HepG2 (cell line): ENCODE results near the gene SMIM13. TPM values are rescaled to one million over a fixed set of nuclear protein-coding genes. Genes with fewer than 3 reads are reported as not detected.

Experiments used
- ATAC-seq: fragments of 200-7000 bp; cut with Tn5 transposase; 3 replicates; pipeline ENCODE4 v1.9.1; 2020; ENCODE audit warnings: mild to moderate bottlenecking, moderate library complexity
- BruUV-seq: library from RNA; stranded (reverse); fragments of 400-500 nt; replicated peaks from 2 replicates; lab custom pipeline; 2021; lab: Mats Ljungman, UMichigan
- CTCF ChIA-PET: fragments of 300-600 bp; formaldehyde crosslinking; extraction: SDS; loops from one replicate; lab custom pipeline; 2021; ENCODE audit warnings: low total read pairs, inconsistent platforms, low intra/inter-chr PET ratio; lab: Yijun Ruan, JAX
- POLR2A ChIA-PET: fragments of 350-600 bp; sonication (Branson Sonifier 250); formaldehyde crosslinking; loops from one replicate; lab custom pipeline; 2020; ENCODE audit warnings: antibody characterized with exemption, inconsistent platforms; lab: Yijun Ruan, JAX
- DNase-seq: peaks from one replicate; pipeline ENCODE4 v3.0.0-alpha.2; 2015; ENCODE audit warnings: low spot score
- FAIRE-seq: peaks from 3 replicates; lab custom pipeline; 2011; peaks lifted over from hg19 to GRCh38; lab: Jason Lieb, UNC
- H2AFZ ChIP-seq: one replicate; pipeline ENCODE4 v1.6.1; 2011; ENCODE audit warnings: low read length, inconsistent platforms
- H3K27ac ChIP-seq: fragments of 300-600 bp; 3 replicates; pipeline ENCODE4 v1.8.0; 2011; ENCODE audit warnings: mixed run types, mild to moderate bottlenecking, mixed read lengths, low read length, inconsistent platforms; ENCODE audit not compliant: insufficient read depth; ENCODE audit errors: extremely low read length
- H3K27me3 ChIP-seq, 2 experiments: fragments of 200-600 bp in 1 of 2; 2 replicates in 1 of 2; 3 replicates in 1 of 2; pipeline versions ENCODE4 v1.6.0 to v1.8.0; 2011; ENCODE audit warnings: low read length in 2 of 2, mild to moderate bottlenecking in 2 of 2, moderate library complexity in 2 of 2, inconsistent platforms in 1 of 2; ENCODE audit not compliant: insufficient read depth in 2 of 2, control insufficient read depth in 1 of 2
- H3K36me3 ChIP-seq, 2 experiments: fragments of 200-600 bp in 1 of 2; replicated peaks in 1 of 2; 2 replicates in 1 of 2; 3 replicates in 1 of 2; pipeline versions ENCODE4 v1.5.1 to v1.8.0; 2011; ENCODE audit warnings: low read length in 2 of 2, inconsistent platforms in 1 of 2; ENCODE audit not compliant: insufficient read depth in 2 of 2, control insufficient read depth in 1 of 2
- H3K4me1 ChIP-seq: 2 replicates; pipeline ENCODE4 v1.5.1; 2012; ENCODE audit warnings: low read length, inconsistent platforms; ENCODE audit not compliant: insufficient read depth
- H3K4me2 ChIP-seq: 2 replicates; pipeline ENCODE4 v1.6.0; 2011; ENCODE audit warnings: low read depth, low read length, inconsistent platforms
- H3K4me3 ChIP-seq, 3 experiments: fragments of 200-600 bp in 1 of 3; sonication (generic), shearing (Covaris generic) in 1 of 3; replicated peaks in 1 of 3; 2 replicates each; pipeline ENCODE4 v1.5.1; 2011 to 2016; ENCODE audit warnings: low read length in 3 of 3, inconsistent platforms in 2 of 3, low read depth in 2 of 3, mild to moderate bottlenecking in 2 of 3, control low read depth in 1 of 3, mixed read lengths in 1 of 3; ENCODE audit not compliant: insufficient read depth in 1 of 3
- H3K79me2 ChIP-seq: one replicate; pipeline ENCODE4 v1.6.1; 2011; ENCODE audit warnings: low read length, inconsistent platforms; ENCODE audit not compliant: insufficient read depth
- H3K9ac ChIP-seq: 2 replicates; pipeline ENCODE4 v1.6.0; 2011; ENCODE audit warnings: mild to moderate bottlenecking, low read depth, low read length, inconsistent platforms; ENCODE audit not compliant: insufficient read depth
- H3K9me3 ChIP-seq: 2 replicates; pipeline ENCODE4 v1.5.1; 2012; ENCODE audit warnings: mild to moderate bottlenecking, low read length
- H4K20me1 ChIP-seq: 2 replicates; pipeline ENCODE4 v1.6.0; 2011; ENCODE audit warnings: inconsistent platforms, mild to moderate bottlenecking, low read length, moderate library complexity; ENCODE audit not compliant: insufficient read depth
- CSRNP2 ChIP-seq: sonication (generic); formaldehyde crosslinking; conservative IDR thresholded peaks from 2 replicates; pipeline ENCODE4 v1.8.0; 2022; ENCODE audit warnings: low read depth, missing genetic modification reagents
- DBP ChIP-seq: sonication (generic); formaldehyde crosslinking; IDR thresholded peaks from 2 replicates; pipeline ENCODE4 v1.4.0; 2020; ENCODE audit warnings: missing genetic modification reagents; ENCODE audit errors: not compliant biosample characterization
- EEA1 ChIP-seq: sonication (generic); formaldehyde crosslinking; IDR thresholded peaks from 2 replicates; pipeline ENCODE4 v1.5.1; 2020; ENCODE audit warnings: mild to moderate bottlenecking, missing genetic modification reagents, borderline replicate concordance
- FOXA3 ChIP-seq: IDR thresholded peaks from 2 replicates; pipeline ENCODE4 v1.6.1; 2016; ENCODE audit warnings: missing genetic modification reagents, missing compliant biosample characterization
- HBP1 ChIP-seq: IDR thresholded peaks from 2 replicates; pipeline ENCODE4 v1.6.1; 2016; ENCODE audit warnings: low read depth, control low read depth
- HMG20A ChIP-seq: IDR thresholded peaks from 2 replicates; pipeline ENCODE4 v1.6.1; 2016; ENCODE audit warnings: borderline replicate concordance
- MAF1 ChIP-seq: sonication (generic); formaldehyde crosslinking; IDR thresholded peaks from 2 replicates; pipeline ENCODE4 v1.5.0; 2020; ENCODE audit warnings: missing genetic modification reagents, borderline replicate concordance
- NFE2L1 ChIP-seq: sonication (generic); formaldehyde crosslinking; IDR thresholded peaks from 2 replicates; pipeline ENCODE4 v1.4.0; 2020; ENCODE audit warnings: missing genetic modification reagents, mild to moderate bottlenecking, borderline replicate concordance
- PREB ChIP-seq: sonication (generic); formaldehyde crosslinking; IDR thresholded peaks from 2 replicates; pipeline ENCODE4 v1.4.0; 2020; ENCODE audit warnings: missing genetic modification reagents
- SMAD1 ChIP-seq: sonication (generic); formaldehyde crosslinking; IDR thresholded peaks from 2 replicates; pipeline ENCODE4 v1.4.0; 2020; ENCODE audit warnings: missing genetic modification reagents, low read depth, mild to moderate bottlenecking, borderline replicate concordance
- SNAI1 ChIP-seq: sonication (generic); formaldehyde crosslinking; IDR thresholded peaks from 2 replicates; pipeline ENCODE4 v1.5.0; 2020; ENCODE audit warnings: mild to moderate bottlenecking, missing genetic modification reagents, borderline replicate concordance
- SRF ChIP-seq: IDR thresholded peaks from 2 replicates; pipeline ENCODE4 v1.6.1; 2011; ENCODE audit warnings: mild to moderate bottlenecking, low read depth, low read length, moderate library complexity
- ZNF232 ChIP-seq: sonication (generic); formaldehyde crosslinking; IDR thresholded peaks from 2 replicates; pipeline ENCODE4 v1.4.0; 2020; ENCODE audit warnings: missing genetic modification reagents, borderline replicate concordance
- ZNF33B ChIP-seq: sonication (generic); formaldehyde crosslinking; IDR thresholded peaks from 2 replicates; pipeline ENCODE4 v1.5.1; 2020; ENCODE audit warnings: mild to moderate bottlenecking, missing genetic modification reagents
- ZNF484 ChIP-seq: sonication (generic); formaldehyde crosslinking; IDR thresholded peaks from 2 replicates; pipeline ENCODE4 v1.5.1; 2020; ENCODE audit warnings: mild to moderate bottlenecking, low read depth, missing genetic modification reagents, borderline replicate concordance
- ZNF547 ChIP-seq: sonication (generic); formaldehyde crosslinking; IDR thresholded peaks from 2 replicates; pipeline ENCODE4 v1.5.1; 2020; ENCODE audit warnings: mild to moderate bottlenecking, missing genetic modification reagents
- WGBS: methylation state at CpG from one replicate; pipeline ENCODE4 v1.1.6; 2017; ENCODE audit warnings: low lambda C conversion rate; 5-methylcytosine and 5-hydroxymethylcytosine counted together
- in situ Hi-C: cut with HindIII; loops from 2 replicates; pipeline ENCODE4 v1.10.0; 2017; ENCODE audit warnings: low pct_unique_long_range_greater_than_20kb; ENCODE audit not compliant: extremely low pct_ligation_motif_present
- intact Hi-C: fragments of 100-400 bp; cut with micrococcal nuclease; formaldehyde crosslinking; loops from one replicate; pipeline ENCODE4 v1.10.0; 2022; ENCODE audit not compliant: unreplicated experiment
- polyA plus RNA-seq, 8 experiments: library from polyadenylated mRNA; depleted of rRNA in 3 of 8; stranded (reverse) in 7 of 8; unstranded in 1 of 8; fragments of >200 nt; fragmentation: Illumina TruSeq in 4 of 8; extraction: Trizol in 4 of 8; gene quantifications; 2 replicates each; pipeline versions ENCODE4 v1.2.1 to v1.2.3, GENCODE V29; 2011 to 2016; ENCODE audit warnings: low read depth in 4 of 8, missing spikeins in 1 of 8, mixed read lengths in 1 of 8; ENCODE audit not compliant: insufficient read depth in 1 of 8
- total RNA-seq, 5 experiments: library from RNA; depleted of rRNA; stranded (reverse); fragments of >200 nt; fragmentation: Illumina TruSeq; extraction: Trizol; gene quantifications; 2 replicates each; pipeline ENCODE4 v1.2.3, GENCODE V29; 2016; ENCODE audit warnings: low read depth in 1 of 5

Gene SMIM13
- total and polyA plus RNA-seq, 2 of the 13 experiments (the other 11 are each of a cell fraction or from before 2014, with no cell fraction given): 2.7 to 10.2 TPM

- Histone ChIP-seq H3K27ac (no peak overlapping the region), H3K36me3 (no peaks in the 10 kb centered on the region), H3K79me2 (no peaks in the 10 kb centered on the region), H3K9me3 (no peaks in the 10 kb centered on the region), H2AFZ (no peak overlapping the region), H3K9ac (no peak overlapping the region), H3K27me3 (no peaks in the 10 kb centered on the region), H3K4me1 (peaks cover 16% of the 10 kb centered on the region), H3K4me3 (no peak overlapping the region), H4K20me1 (no peaks in the 10 kb centered on the region), H3K4me2 (peak overlapping the region; percentile 41)
- DNase-seq (peak; percentile 91), ATAC-seq (peak; percentile 91), FAIRE-seq (peak; percentile 81)
- ChIA-PET POLR2A (no interaction called here), CTCF (interaction anchor here (1.3 to 3.0 kb wide), 5 partner anchors 29 to 432 kb away, joined by 4 to 92 read pairs (median 13); no protein-coding TSS in a partner anchor)
- no TSS peak for BruUV-seq
- intact Hi-C loops (loop anchor here (1.0 to 10.0 kb wide), 7 partner anchors 29 to 432 kb away; partner anchors contain the start of genes NEDD9 and SMIM13), in situ Hi-C loops (loop anchor here (5.0 kb wide), 2 partner anchors 354 to 429 kb away; no protein-coding TSS in a partner anchor)
- 36% methylated on average over 10 of the region's 10 CpGs for WGBS
- TF ChIP-seq SRF: no peak
- no peak for TF ChIP-seq CSRNP2 (CRISPR knock-in tag)
- TF ChIP-seq DBP (CRISPR knock-in tag): no peak
- TF ChIP-seq SMAD1 (CRISPR knock-in tag): no peak
- peak; percentile 87 for TF ChIP-seq HBP1
- peak; percentile 66; the same call in 1 of the 2 replicates for TF ChIP-seq ZNF547 (CRISPR knock-in tag)
- TF ChIP-seq HMG20A (CRISPR knock-in tag): peak; percentile 62; the same call in 1 of the 2 replicates
- peak; percentile 80 for TF ChIP-seq EEA1
- TF ChIP-seq NFE2L1 (CRISPR knock-in tag): no peak
- TF ChIP-seq ZNF232: peak; percentile 68; the same call in 1 of the 2 replicates
- no peak for TF ChIP-seq SNAI1 (CRISPR knock-in tag)
- TF ChIP-seq FOXA3 (CRISPR knock-in tag): peak; percentile 85
- TF ChIP-seq PREB (CRISPR knock-in tag): no peak
- TF ChIP-seq ZNF484 (CRISPR knock-in tag): no peak
- TF ChIP-seq ZNF33B (CRISPR knock-in tag): 0 out of 2 replicates have a peak, but pooled peaks have one; percentile 43
- no peak for TF ChIP-seq MAF1 (CRISPR knock-in tag)
These were observed 50.0 kb downstream of the SMIM13 start for GRCh38 chr6:11143394-11144371.
